Mesendoderm (in vitro differentiated cells): ENCODE results near the gene FNDC10.

Experiments
- DNase-seq: peaks from one replicate; pipeline ENCODE4 v3.0.0; 2013
- H2AK5ac ChIP-seq: 2 replicates; pipeline ENCODE4 v1.6.1; 2013; ENCODE audit warnings: low read length, inconsistent platforms
- H2BK120ac ChIP-seq: 2 replicates; pipeline ENCODE4 v1.6.1; 2013; ENCODE audit warnings: low read depth, mild to moderate bottlenecking, low read length, moderate library complexity, mixed read lengths
- H2BK15ac ChIP-seq: replicated peaks from 2 replicates; pipeline ENCODE4 v1.6.1; 2013; ENCODE audit warnings: low read depth, mild to moderate bottlenecking, moderate library complexity
- H2BK5ac ChIP-seq: 2 replicates; pipeline ENCODE4 v1.6.1; 2013; ENCODE audit warnings: low read length, inconsistent platforms
- H3K18ac ChIP-seq: 2 replicates; pipeline ENCODE4 v1.6.1; 2013; ENCODE audit warnings: mild to moderate bottlenecking, low read length, mixed read lengths
- H3K23ac ChIP-seq: one replicate; pipeline ENCODE4 v1.6.1; 2013; ENCODE audit warnings: low read length
- H3K27ac ChIP-seq: 2 replicates; pipeline ENCODE4 v1.5.1; 2013; ENCODE audit warnings: low read depth, mild to moderate bottlenecking, inconsistent platforms, low read length, moderate library complexity
- H3K27me3 ChIP-seq: 2 replicates; pipeline ENCODE4 v1.6.1; 2013; ENCODE audit warnings: low read length, control low read depth, mild to moderate bottlenecking, inconsistent platforms; ENCODE audit not compliant: insufficient read depth, poor library complexity
- H3K36me3 ChIP-seq: 2 replicates; pipeline ENCODE4 v1.6.1; 2013; ENCODE audit warnings: low read length, inconsistent platforms; ENCODE audit not compliant: control insufficient read depth, insufficient read depth
- H3K4ac ChIP-seq: one replicate; pipeline ENCODE4 v1.6.1; 2013; ENCODE audit warnings: low read depth, mild to moderate bottlenecking, low read length, moderate library complexity
- H3K4me1 ChIP-seq: 2 replicates; pipeline ENCODE4 v1.6.1; 2013; ENCODE audit warnings: low read depth, low read length, inconsistent platforms; ENCODE audit not compliant: control insufficient read depth
- H3K4me2 ChIP-seq: 2 replicates; pipeline ENCODE4 v1.6.1; 2013; ENCODE audit warnings: low read length
- H3K4me3 ChIP-seq: 2 replicates; pipeline ENCODE4 v1.5.1; 2013; ENCODE audit warnings: mild to moderate bottlenecking, low read length
- H3K56ac ChIP-seq: one replicate; pipeline ENCODE4 v1.6.1; 2013; ENCODE audit warnings: low read length
- H3K79me1 ChIP-seq: 2 replicates; pipeline ENCODE4 v1.6.1; 2013; ENCODE audit warnings: low read length, inconsistent platforms
- H3K79me2 ChIP-seq: 2 replicates; pipeline ENCODE4 v1.6.1; 2013; ENCODE audit warnings: mild to moderate bottlenecking, low read length; ENCODE audit not compliant: control insufficient read depth, insufficient read depth
- H3K9ac ChIP-seq: 2 replicates; pipeline ENCODE4 v1.6.1; 2013; ENCODE audit warnings: low read length, inconsistent platforms
- H4K5ac ChIP-seq: one replicate; pipeline ENCODE4 v1.6.1; 2013; ENCODE audit warnings: low read length
- H4K8ac ChIP-seq: one replicate; pipeline ENCODE4 v1.6.1; 2013; ENCODE audit warnings: low read depth, mild to moderate bottlenecking, control low read depth, low read length, moderate library complexity
- WGBS: extraction: QIAGEN DNeasy Blood & Tissue Kit; methylation state at CpG from one replicate; pipeline ENCODE4 v1.1.7; 2013; ENCODE audit warnings: low lambda C conversion rate, missing lambda C conversion rate; ENCODE audit not compliant: insufficient coverage; ENCODE audit errors: extremely low coverage; 5-methylcytosine and 5-hydroxymethylcytosine counted together

The FNDC10 gene

DNA sequence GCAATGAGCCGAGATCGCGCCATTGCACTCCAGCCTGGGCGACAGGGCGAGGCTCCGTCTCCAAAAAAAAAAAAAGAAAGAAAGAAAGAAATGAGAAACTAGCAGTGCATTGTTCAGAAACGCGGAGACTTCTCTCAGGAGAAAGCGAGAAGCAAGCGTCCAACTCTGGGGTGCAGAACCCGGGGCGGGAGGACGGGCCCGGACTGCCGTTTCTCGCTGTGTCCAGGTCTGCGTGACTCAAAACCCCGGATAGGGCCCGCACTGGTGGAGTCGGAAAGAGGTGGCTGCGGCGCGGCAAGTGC is 15.0 kb upstream of the FNDC10 start:
- Histone ChIP-seq H3K79me2 (peaks cover 4% of the 10 kb centered on the region), H3K4me2 (peak overlapping the region; percentile 82), H3K4me3 (peak overlapping the region; percentile 53), H2BK5ac (no peak overlapping the region), H3K23ac (no peak overlapping the region), H3K27me3 (no peaks in the 10 kb centered on the region), H3K56ac (peak overlapping the region; percentile 82), H4K8ac (no peak overlapping the region), H3K79me1 (peaks cover 8% of the 10 kb centered on the region), H3K36me3 (no peaks in the 10 kb centered on the region), H3K4ac (no peak overlapping the region), H2BK120ac (no peak overlapping the region), H3K27ac (no peak overlapping the region), H3K9ac (peak overlapping the region; percentile 59), H4K5ac (no peak overlapping the region), H2AK5ac (no peak overlapping the region), H2BK15ac (no peak overlapping the region), H3K4me1 (peaks cover 7% of the 10 kb centered on the region), H3K18ac (no peak overlapping the region)
- no CpG with 5 or more reads among the region's 23 CpGs for WGBS
- no peak for DNase-seq

DNA sequence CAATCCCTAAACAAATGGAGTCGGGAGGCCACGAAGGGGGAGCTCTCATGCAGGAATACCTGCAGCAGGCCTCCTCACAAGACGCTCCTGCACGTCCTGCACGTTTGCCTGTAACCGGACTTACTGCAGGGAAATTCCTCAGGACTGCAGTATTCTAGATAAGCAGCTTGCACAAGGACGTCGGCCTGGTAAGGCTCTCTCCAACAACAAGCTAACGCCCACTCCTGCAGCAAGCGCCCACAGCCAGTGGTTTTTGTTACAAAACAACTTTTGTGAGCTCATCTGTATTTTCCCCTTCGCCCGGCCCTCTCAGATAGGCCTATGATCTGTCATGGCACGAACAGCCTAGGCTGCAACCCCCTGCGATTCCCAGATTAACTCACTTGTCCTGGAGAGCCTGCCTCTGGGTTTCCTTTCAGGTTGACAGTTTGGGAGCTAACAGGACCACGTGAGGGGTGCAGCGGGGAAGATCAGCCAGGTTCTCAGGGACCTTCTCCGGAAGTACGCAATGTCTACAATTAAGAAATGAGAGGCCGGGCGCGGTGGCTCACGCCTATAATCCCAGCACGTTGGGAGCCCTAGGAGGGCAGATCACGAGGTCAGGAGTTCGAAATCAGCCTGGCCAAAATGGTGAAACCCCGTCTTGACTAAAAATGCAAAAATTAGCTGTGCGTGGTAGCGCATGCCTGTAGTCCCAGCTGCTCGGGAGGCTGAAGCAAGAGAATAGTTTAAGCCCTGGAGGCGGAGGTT is 14.4 kb upstream of the FNDC10 start:
- Histone ChIP-seq H4K8ac (no peak overlapping the region), H3K4me1 (peaks cover 7% of the 10 kb centered on the region), H3K36me3 (no peaks in the 10 kb centered on the region), H2AK5ac (no peak overlapping the region), H3K9ac (peak overlapping the region; percentile 59), H2BK15ac (no peak overlapping the region), H2BK120ac (no peak overlapping the region), H4K5ac (no peak overlapping the region), H3K23ac (peak overlapping the region; percentile 66), H3K4me3 (peak overlapping the region; percentile 53), H3K56ac (peak overlapping the region; percentile 82), H3K27me3 (no peaks in the 10 kb centered on the region), H3K79me2 (peaks cover 4% of the 10 kb centered on the region), H2BK5ac (no peak overlapping the region), H3K4ac (no peak overlapping the region), H3K79me1 (peaks cover 8% of the 10 kb centered on the region), H3K4me2 (peak overlapping the region; percentile 82), H3K18ac (no peak overlapping the region), H3K27ac (no peak overlapping the region)
- no CpG with 5 or more reads among the region's 30 CpGs for WGBS
- DNase-seq, result no peak

DNA sequence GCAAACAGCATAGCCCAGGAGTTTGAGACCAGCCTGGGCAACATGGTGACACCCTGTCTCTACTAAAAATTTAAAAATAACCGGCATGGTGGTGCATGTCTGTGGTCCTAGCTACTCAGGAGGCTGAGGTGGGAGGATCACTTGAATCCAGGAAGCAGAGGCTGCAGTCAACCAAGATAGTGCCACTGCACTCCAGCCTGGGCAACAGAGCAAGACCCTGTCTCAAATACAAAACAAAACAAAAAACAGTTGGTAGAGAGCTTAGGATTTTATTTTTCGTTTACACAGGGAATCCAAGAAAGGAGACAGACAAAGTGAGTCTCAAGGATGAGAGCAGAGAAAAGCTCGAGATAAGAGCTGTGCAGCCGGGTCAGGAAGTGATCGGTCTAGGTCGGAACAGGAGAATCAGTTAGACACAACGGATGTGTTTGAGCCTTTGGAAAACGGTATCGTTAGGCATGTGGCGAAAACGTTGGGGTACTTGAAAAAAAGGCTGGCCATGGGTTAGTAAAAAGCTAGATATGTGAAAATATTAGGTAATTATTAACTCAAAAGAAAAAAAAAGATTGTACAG is 13.7 kb upstream of the FNDC10 start:
- Histone ChIP-seq H3K4ac (no peak overlapping the region), H3K79me2 (peaks cover 4% of the 10 kb centered on the region), H3K27ac (no peak overlapping the region), H2AK5ac (no peak overlapping the region), H4K8ac (no peak overlapping the region), H3K4me1 (peaks cover 7% of the 10 kb centered on the region), H2BK5ac (no peak overlapping the region), H3K18ac (no peak overlapping the region), H3K27me3 (no peaks in the 10 kb centered on the region), H3K4me2 (no peak overlapping the region), H2BK120ac (no peak overlapping the region), H2BK15ac (no peak overlapping the region), H4K5ac (no peak overlapping the region), H3K23ac (no peak overlapping the region), H3K79me1 (peaks cover 8% of the 10 kb centered on the region), H3K4me3 (no peak overlapping the region), H3K36me3 (no peaks in the 10 kb centered on the region), H3K56ac (no peak overlapping the region), H3K9ac (no peak overlapping the region)
- no peak for DNase-seq
- WGBS, result no CpG with 5 or more reads among the region's 11 CpGs

DNA sequence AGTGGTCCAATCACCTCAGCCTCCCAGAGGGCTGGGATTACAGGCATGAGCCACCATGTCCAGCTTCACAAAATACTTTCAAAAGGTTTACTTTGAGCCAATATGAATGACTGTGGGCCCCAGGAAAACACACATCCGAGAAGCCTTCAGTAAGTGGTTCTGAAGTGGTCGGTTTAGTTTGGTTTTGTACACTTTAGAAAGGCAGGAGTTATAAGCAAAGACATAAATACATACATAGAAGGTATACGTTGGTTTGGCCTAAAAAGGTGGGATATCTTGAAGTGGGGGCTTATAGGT is 12.1 kb upstream of the FNDC10 start:
- H3K4me3 ChIP-seq, result no peak overlapping the region
- no CpG with 5 or more reads among the region's 3 CpGs for WGBS

DNA sequence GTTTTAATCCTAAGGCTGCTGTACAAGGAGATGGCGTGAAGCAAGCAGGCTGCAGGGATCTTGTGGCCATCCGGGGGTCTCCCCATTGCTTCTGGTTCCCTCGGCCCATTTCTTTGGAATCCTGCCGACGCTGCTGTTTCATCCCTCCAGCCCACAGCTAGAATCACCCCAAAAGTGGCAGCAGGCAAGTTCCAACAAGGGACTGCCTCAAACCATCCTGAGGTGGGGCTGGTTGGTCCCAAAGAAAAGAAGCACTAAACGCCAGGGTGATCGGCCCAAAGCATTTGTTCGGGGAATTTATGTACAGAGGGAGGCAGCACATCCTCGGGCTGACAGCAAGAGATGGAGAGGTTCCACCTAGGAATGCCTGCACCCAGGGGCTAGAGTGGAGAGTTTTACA is 10.9 kb upstream of the FNDC10 start:
- Histone ChIP-seq H2BK120ac (no peak overlapping the region), H4K5ac (no peak overlapping the region), H4K8ac (no peak overlapping the region), H3K4me2 (no peak overlapping the region), H3K79me1 (peaks cover 8% of the 10 kb centered on the region), H3K23ac (no peak overlapping the region), H3K4me1 (peaks cover 7% of the 10 kb centered on the region), H3K18ac (no peak overlapping the region), H3K79me2 (peaks cover 4% of the 10 kb centered on the region), H3K27me3 (no peaks in the 10 kb centered on the region), H2BK5ac (no peak overlapping the region), H3K4ac (no peak overlapping the region), H3K4me3 (no peak overlapping the region), H3K9ac (no peak overlapping the region), H3K56ac (no peak overlapping the region), H3K27ac (no peak overlapping the region), H2BK15ac (no peak overlapping the region), H2AK5ac (no peak overlapping the region), H3K36me3 (no peaks in the 10 kb centered on the region)
- no peak for DNase-seq
- WGBS, result no CpG with 5 or more reads among the region's 9 CpGs

More for the DNA sequence above, 12.1 kb upstream of the FNDC10 start:
- Histone ChIP-seq H3K4me1 (peaks cover 7% of the 10 kb centered on the region), H2BK15ac (no peak overlapping the region), H4K8ac (no peak overlapping the region), H3K79me1 (peaks cover 8% of the 10 kb centered on the region), H3K23ac (no peak overlapping the region), H2BK5ac (no peak overlapping the region), H3K36me3 (no peaks in the 10 kb centered on the region), H3K4ac (no peak overlapping the region), H2BK120ac (no peak overlapping the region), H3K4me2 (no peak overlapping the region), H3K27me3 (no peaks in the 10 kb centered on the region), H3K18ac (no peak overlapping the region), H4K5ac (no peak overlapping the region), H3K27ac (no peak overlapping the region), H3K9ac (no peak overlapping the region), H2AK5ac (no peak overlapping the region), H3K56ac (no peak overlapping the region), H3K79me2 (peaks cover 4% of the 10 kb centered on the region)
- DNase-seq, result no peak
